Fibroblast of lung (primary cell): Measurements from ENCODE around the gene HBM.

ENCODE experiments used
- EZH2 ChIP-seq: IDR thresholded peaks from 2 replicates; pipeline ENCODE4 v1.5.1; 2012; ENCODE audit warnings: low read length, control low read depth, mild to moderate bottlenecking; ENCODE audit errors: missing control alignments
- TF ChIP-seq, protein P1 (sequence below), 2 donors: IDR thresholded peaks in 1 of 2; conservative IDR thresholded peaks in 1 of 2; 1 replicate in 1 of 2; 2 replicates in 1 of 2; pipeline ENCODE4 v1.5.1; 2011 to 2012; ENCODE audit warnings: low read length in 2 of 2, control low read depth in 1 of 2, inconsistent platforms in 1 of 2, low read depth in 1 of 2, mild to moderate bottlenecking in 1 of 2

DNA sequence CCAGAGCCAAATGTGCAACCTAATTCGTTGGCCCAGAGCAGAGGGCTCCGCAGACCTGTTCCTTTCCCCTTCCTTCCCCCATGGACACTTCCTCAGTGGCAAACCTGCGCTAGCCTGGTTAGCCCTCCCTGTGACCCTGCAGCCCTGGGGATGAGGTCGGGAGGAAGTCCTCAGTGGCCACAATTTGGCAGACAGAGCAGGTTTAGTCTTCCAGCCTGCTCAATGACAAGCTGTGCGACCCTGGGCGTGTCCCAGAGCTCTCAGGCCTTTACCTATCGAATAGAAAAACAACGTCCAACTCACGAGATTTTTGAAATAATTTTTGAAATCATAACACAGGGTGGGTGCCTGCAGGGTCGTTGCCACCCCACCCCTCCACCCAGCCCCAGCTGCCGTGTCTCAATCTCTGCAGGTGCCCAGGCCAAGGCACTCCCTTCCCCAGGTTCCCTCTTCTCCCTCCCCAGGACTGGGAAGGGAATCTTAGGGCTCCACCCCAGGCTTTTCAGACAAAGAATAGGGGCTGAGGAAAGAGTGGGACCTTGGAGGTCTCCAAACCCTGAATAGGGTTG is 1.4 kb downstream of the HBM start:
- TF ChIP-seq, protein P1, sequence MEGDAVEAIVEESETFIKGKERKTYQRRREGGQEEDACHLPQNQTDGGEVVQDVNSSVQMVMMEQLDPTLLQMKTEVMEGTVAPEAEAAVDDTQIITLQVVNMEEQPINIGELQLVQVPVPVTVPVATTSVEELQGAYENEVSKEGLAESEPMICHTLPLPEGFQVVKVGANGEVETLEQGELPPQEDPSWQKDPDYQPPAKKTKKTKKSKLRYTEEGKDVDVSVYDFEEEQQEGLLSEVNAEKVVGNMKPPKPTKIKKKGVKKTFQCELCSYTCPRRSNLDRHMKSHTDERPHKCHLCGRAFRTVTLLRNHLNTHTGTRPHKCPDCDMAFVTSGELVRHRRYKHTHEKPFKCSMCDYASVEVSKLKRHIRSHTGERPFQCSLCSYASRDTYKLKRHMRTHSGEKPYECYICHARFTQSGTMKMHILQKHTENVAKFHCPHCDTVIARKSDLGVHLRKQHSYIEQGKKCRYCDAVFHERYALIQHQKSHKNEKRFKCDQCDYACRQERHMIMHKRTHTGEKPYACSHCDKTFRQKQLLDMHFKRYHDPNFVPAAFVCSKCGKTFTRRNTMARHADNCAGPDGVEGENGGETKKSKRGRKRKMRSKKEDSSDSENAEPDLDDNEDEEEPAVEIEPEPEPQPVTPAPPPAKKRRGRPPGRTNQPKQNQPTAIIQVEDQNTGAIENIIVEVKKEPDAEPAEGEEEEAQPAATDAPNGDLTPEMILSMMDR (conservative IDR thresholded peaks at IDR 0.05 in 1 of 2, IDR thresholded peaks at IDR 0.05 in 1 of 2; ENCODE audit: low read depth in 1 of 2, low read length in 2 of 2), result no peak
- TF ChIP-seq EZH2, result no peak
